HG03280 (cell line): ENCODE measurements around the gene RPL29.

Experiments
- ATAC-seq: cut with Tn5 transposase; IDR thresholded peaks from one replicate; pipeline ENCODE4 v1.9.1; 2021; ENCODE audit warnings: mild to moderate bottlenecking, moderate library complexity; ENCODE audit not compliant: unreplicated experiment

The RPL29 gene

GRCh38 chr3:51966486-51966885 lies 29.2 kb downstream of the RPL29 start:
- no peak for ATAC-seq

DNA sequence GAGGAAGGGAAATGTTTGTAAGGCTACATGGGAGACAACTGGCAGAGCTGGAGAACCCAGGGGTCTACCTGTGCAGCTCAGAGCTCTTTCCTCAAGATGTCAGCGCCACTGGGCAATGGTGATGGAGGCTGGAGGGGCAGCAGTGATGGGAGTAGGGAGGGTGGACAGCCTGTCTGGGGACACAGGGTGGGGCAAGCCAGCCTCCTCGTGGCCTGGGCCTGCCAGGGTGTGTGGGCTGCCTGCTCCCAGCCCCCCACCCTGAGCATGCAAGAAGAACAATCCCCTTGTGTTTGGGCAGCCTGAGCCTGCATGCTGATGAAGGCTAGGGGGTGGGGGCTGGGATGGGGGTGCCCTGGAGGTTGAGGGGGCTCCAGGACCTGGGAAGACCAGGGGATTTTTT lies 29.7 kb downstream of the RPL29 start:
- ATAC-seq, result no peak

DNA sequence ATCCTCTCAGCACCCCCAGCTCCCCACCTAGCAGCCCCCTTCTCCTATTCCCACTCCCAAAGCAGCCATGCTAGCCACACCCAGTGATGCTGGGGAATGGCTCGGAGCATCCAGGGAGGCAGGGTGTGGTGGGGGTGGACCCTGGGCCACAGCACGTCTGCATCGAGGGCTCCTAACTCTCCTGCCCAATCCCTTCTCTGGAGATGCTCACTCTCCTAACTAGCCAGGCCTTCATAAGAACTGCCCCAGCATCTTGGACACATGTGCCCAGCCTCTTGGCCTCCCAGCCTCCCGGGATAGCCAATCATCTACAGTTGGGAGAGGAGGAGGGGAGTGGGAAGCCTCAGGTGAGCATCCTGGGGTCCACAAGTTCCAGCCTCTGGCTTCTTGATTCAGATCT lies 31.2 kb downstream of the RPL29 start:
- ATAC-seq, result no peak

DNA sequence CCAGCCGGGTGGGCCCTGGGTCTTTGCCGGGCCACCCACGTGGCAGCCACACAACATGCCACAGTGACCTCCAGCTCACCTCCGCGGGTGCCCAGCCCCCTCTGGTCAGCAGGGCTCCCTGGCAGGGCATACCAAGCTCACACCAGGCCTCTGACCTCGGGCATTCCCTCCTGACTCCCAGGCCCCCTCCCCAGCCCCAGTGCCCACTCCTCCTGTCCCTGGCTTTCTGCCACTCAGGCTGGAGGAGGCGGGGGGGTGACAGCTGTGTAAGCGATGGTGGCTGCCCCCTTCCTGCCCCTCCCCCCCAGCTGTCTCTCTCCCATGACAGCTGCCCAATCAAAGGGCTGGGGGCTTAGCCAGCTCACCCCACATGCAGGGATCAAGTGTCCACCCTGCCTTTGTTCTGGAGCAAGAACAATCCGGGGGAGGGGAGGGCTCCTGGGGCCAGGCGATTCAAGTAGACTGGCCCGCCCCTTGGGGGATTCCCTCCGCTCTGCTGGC lies 31.7 kb downstream of the RPL29 start:
- no peak for ATAC-seq

GRCh38 chr3:51962854-51963530 lies 32.7 kb downstream of the RPL29 start:
- ATAC-seq, result no peak

DNA sequence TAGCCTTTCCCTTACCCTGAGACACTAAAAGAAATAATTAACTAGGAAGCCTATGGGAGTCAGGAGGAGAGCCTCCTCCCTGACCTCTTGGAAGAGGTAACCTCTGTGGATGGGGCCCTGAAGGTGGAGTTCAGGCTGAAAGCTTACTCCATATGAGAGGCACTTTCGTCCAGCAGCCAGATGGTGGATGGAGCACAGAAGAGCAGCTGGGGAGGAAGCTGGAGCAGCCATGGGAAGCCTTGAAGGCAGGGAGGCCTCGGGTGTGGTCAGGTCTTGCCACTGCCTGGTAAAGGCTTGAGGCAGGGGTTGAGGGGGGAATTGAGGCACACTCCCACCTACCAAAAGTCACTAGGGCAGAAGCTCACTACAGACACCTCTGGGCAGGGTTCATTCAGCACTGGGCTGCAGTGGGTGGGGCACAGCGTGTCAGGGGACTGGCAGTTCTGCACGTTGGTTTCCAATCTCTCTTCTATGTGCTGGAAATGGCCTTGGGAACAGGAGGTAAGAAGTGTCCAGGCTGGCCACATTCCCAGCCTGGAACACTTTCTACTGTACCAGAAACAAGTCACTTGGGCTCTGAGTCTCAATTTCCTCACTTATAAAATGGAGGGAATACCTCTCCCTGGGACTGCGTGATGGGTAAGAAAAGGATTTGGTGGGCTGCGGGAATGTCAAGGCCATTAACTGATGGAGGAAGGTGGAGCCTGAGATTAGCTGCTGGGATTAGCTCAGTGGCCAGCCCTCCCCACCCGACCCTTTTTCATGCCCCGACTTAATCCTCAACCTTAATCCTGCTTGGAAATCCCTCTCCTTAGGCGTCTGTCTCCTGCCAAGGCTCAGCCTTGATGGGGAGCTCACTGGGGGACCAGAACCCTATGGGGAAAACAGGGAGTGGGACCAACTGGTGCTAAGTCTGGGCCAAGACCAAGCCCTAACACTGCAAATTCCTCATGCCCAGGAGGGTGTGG lies 33.8 kb downstream of the RPL29 start:
- no peak for ATAC-seq

DNA sequence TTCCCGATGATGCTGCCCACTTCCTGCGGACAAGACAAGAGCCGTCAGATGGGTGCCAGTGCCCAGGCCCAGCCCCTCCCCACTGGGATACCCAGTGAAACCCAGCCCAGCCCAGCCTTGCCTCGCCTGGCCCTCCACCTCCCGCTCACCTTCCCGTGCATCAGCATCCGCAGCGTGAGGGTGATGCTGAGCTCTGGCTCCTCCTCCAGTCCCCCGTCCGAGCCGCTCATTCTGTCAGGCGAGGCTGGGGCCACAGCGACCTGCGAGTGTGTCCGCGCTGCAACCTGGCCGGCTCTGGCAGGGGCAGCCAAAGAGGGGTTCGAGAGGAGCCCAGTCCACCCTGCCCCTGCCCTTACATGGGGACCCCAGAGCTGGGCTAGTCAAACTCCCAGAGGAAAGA lies 34.7 kb downstream of the RPL29 start:
- no peak for ATAC-seq

- no peak for ATAC-seq
Observed at GRCh38 chr3:51960386-51960785, 35.3 kb downstream of the RPL29 start.

DNA sequence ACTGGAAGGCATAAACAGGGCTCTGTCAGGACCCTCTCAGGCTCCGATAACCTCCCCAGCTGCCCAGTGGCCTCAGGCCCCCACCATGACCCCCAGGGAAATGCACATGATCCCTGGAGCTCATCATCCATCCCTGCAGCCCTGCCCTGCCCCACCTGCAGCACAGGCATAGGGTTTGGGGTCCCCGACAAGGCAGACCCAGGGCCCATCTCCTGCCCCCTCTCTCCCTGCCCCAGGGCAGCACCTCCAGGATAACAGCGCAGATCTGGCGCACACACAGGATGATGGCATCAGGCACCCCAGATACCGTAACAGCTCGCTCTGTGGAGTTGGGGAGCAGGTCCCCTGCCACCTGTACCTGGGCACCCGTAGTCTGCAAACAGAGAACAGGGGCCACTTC lies 36.0 kb downstream of the RPL29 start:
- ATAC-seq, result no peak

GRCh38 chr3:51958603-51959521 lies 36.8 kb downstream of the RPL29 start:
- no peak for ATAC-seq

GRCh38 chr3:51957520-51958205 lies 38.0 kb downstream of the RPL29 start:
- ATAC-seq, result no peak

- no peak for ATAC-seq
Observed at GRCh38 chr3:51955893-51956770, 39.6 kb downstream of the RPL29 start.

DNA sequence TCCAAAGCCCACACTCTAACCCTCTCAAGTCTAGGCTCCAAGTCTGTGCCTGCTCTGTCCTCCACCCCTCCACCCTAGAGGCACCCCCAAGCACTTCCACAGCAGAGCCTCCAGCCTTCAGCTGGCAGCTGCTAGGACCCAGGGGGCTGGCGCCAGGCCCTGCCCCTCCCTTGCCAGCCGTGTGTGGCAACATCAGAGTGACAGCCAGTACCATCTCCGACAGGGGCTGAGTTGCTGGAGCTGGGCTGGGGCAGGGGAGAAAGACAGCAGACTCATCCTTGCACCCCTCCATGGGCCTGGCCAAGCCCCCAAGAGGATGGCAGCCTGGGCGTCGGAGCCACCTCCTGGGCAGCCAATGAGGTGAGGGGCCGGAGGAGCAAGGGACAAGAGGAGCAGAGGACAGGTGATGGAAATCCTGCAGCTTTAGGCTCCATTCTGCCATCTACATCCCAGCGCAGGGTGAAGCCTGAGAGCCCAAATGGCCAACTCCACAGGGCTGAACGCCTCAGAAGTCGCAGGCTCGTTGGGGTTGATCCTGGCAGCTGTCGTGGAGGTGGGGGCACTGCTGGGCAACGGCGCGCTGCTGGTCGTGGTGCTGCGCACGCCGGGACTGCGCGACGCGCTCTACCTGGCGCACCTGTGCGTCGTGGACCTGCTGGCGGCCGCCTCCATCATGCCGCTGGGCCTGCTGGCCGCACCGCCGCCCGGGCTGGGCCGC lies 40.4 kb downstream of the RPL29 start, which contains the start of gene GPR62:
GPR62 (plus strand) TSS at position 207 of the 718 bp plus-strand sequence; CDS start at position 479, 272 bp downstream.
- no peak for ATAC-seq

GRCh38 chr3:51954713-51955112 lies 41.0 kb downstream of the RPL29 start:
- ATAC-seq, result no peak

DNA sequence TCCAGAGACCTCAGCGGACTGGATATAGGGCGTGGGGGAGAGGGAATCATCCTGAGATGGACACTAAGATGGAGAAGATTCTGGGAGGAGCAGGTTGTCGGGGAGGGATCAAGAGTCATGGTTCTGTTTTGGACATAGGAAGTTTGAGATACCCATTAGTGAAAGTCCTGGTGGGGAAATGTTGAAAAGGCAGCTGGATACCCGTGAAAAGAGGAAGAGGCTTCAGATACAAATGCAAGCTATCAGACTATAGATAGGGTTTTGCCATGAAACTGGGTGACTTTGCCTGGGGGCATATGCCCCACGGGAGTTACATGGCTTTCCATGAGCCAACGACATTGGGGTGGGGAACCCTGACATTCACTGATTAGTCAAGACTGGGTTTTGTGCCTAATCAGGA lies 41.6 kb downstream of the RPL29 start:
- ATAC-seq, result no peak

- ATAC-seq, result no peak
Observed at GRCh38 chr3:51953445-51953844, 42.2 kb downstream of the RPL29 start.

- ATAC-seq, result no peak
Observed at GRCh38 chr3:51950899-51951298, 44.8 kb downstream of the RPL29 start.

- ATAC-seq, result no peak
Observed at GRCh38 chr3:51949121-51949520, 46.6 kb downstream of the RPL29 start.
